HG03378 (cell line): Measurements from ENCODE around the gene C10orf71.

Experiments used
- ATAC-seq: cut with Tn5 transposase; IDR thresholded peaks from one replicate; pipeline ENCODE4 v1.9.1; 2021; ENCODE audit warnings: mild to moderate bottlenecking, moderate library complexity; ENCODE audit not compliant: unreplicated experiment

The C10orf71 gene

DNA sequence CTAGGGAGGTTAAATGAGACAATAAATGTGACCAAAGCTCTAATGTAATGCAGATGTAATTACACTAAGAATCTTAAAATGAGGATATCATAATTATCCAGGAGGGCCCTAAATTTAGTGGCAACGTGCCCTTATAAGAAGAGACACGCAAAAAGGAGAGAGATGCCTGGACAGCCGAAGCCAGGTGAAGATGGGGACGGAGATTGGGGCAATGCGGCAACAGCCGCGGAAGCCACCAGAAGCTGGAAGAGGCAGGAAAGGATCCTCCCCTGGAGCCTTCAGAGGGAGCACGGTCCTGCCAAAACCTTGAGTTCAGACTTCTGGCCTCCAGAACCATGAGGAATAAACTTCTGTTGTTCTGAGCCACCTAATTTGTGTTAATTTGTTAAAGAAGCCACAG is 25.3 kb upstream of the C10orf71 start:
- no peak for ATAC-seq

DNA sequence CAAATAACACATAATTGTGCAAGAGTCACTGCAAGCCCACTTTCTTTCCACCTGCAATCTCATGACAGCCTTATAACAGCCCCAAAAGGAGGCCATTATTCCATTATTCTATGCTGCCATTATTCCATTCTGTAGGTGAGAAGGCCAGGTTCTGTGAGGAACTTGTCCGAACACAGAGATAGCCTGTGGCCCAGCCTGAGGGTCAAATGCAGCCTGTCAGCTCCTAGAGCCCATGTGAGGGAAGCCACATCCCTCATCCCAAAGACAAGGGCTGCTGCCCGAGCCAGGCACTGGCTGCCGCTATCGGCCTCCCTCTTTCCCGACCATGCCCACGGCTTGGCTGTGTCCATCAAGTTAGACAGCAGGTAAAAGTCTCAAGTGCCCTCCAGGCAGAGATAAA is 24.1 kb upstream of the C10orf71 start:
- ATAC-seq, result no peak

GRCh38 chr10:49275896-49276295 is 23.1 kb upstream of the C10orf71 start:
- ATAC-seq, result no peak

DNA sequence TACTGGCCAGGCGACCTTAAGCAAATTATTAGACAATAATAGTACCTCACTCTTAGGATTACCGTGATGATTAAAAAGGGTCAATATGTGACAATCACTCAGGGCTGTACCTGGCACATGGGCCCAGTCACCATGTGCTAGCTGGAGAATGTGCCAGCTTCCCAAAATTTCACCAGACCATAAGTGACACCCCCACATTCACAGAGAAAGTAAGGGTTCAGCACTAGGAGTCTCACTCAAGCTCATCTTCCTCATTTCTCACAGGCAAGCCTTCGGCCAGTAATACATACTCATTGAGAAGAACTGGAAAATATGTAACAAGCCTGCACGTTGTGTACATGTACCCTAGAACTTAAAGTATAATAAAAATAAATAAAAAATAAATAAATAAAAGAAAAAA is 22.4 kb upstream of the C10orf71 start:
- no peak for ATAC-seq

GRCh38 chr10:49277973-49278372 is 21.0 kb upstream of the C10orf71 start:
- ATAC-seq, result no peak

- ATAC-seq, result no peak
Observed at GRCh38 chr10:49278497-49278981, 20.4 kb upstream of the C10orf71 start.

DNA sequence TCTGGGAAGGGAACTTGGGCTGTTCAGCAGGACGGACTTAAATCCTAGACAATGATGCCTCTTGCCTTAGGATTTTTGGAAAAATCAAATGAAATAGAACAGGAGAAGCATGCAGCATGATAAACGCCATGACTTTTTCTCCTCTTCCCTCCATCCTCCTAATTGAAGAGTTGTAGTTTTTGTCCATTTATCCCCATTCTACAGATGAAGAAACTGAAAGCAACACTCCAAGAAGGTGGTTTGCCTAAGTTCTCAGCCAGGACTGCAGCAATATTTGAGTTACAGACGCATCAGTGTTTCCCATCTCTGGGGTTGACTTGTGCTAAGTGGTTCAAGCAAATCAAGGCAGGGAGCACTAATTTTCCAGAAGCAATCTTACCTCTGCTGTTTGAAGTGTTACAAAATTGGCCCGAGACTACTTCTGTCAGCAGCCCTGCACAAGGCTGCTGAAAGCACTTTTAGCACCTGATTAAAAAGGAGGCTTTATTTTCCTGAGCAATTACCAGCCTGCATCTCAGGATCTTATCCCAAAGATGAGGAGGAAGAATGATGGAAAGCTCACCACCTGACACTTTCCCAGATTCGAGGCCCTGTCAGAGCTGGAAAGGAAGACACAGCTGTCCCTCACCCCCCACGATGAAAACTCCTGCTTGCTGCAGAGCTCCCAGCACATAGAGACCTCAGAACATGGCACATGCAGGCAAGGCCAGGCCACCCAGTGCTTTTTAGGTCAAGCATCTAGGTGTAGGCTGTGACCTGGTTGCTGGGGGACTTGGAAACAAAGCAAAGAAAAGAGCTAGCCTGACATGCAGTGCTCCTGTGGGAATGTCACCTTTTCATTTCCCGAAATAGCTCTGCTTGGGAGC is 19.7 kb upstream of the C10orf71 start:
- ATAC-seq, result no peak

- no peak for ATAC-seq
Observed at GRCh38 chr10:49280001-49280408, 19.0 kb upstream of the C10orf71 start.

DNA sequence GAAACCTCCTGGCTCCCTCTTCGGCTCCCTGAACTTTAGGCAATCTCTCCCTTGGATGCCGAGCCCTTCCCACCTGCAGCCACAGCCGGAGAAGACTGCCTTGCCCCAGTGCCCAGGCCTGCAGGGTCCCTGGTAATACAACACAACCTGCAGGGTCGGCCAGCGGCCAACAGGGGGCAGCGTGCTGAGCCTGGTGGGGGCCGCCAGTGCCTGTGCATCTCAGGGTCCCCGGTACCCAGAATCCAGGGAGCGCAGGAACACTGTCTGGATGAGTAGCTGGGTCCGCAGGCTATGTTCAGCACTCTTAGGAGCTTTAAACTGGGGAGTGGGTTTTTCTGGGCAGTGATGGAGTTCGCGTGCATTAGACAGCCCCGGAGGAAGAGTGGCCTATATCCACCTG is 17.5 kb upstream of the C10orf71 start:
- no peak for ATAC-seq

DNA sequence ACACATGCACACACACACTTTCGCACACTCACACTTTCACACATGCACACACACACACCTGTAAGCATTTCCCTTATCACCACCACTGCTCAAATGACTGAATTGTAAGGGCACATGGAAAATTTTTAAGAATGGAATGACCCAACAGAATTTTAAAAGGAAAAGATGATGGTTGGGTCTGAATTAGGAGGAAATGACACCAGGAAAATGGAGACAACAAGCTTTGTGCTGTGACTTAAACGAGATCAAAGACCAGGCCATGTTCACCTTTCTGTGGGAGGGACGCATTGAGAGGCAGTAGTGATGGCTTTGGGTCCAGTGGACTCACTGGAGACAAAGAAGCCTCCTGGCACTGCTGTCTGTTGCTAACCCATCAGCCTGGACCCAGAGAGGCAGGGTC is 16.7 kb upstream of the C10orf71 start:
- no peak for ATAC-seq

- ATAC-seq, result no peak
Observed at GRCh38 chr10:49282879-49283341, 16.1 kb upstream of the C10orf71 start.

DNA sequence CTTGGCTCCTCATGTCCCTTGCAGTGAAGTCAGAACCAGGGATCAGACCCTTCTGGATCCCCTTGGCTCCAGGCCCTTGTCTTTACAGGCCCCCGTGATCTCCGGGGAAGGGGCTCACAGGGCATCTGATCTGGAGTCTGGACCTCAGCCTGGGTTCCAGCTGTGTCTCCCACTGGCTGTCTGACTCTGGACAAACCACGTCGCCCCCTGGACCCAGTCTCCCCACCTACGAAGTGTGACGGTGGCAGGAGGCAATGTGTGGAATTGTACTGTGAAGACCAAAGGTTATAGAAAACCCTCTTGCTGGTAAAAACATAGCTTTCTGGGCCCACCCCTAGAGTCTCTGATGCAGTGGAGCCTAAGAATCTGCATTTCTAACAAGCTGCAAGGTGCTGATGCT is 15.5 kb upstream of the C10orf71 start:
- ATAC-seq, result no peak

DNA sequence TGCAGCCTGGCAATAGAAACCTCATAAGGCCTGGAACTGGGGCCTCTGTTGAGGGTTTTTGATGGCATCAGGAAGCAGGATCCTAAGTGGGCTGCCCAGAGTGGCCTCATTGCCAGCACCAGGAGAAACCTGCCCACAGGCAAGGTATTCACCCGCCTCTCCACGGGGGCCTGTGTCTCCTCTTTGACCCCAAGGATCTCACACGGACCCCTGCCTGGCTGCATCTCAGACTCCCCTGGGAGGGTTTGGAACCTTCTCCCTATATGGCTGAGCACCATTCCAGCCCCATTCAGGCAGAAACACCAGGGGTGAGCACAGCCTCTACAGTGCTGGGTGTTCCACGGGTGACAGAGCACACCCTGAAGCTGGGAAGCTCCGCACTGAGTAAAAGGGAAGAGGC is 14.6 kb upstream of the C10orf71 start:
- ATAC-seq, result no peak

DNA sequence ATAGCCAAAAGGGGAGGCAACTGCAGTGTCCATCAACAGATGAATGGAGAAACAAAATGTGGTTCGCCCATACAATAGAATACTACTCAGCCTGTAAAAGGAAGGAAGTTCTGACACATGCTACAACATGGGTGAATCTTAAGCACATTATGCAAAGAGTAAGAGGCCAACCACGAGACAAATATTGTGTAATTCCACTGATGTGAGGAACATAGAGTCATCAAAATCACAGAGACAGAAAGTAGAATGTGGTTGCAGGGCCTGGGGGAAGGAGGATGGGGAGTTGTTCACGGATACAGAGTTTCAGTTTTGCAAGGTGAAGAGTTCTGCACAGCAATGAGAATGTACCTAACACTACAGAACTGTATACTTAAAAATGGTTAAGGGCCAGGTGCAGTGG is 13.7 kb upstream of the C10orf71 start:
- no peak for ATAC-seq

DNA sequence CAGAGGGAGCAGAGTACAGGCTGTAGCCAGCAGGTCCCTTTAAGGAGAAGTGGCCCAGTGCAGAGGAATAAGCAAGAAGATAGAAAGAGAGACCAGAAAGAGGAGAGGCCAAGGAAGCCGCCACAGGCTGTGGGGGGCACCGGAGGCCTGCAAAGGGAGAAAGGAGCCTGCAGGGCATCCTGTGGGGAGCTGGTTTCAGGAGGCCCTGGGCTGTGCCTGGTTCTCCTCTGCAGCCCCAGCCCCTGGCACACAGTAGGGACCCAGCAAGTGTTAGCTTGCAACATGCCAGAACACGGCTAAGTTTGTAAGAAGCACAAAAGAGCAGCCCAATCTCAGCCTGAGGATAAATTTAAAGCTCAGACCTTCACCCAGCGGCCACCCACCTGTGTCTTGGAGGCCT is 12.3 kb upstream of the C10orf71 start:
- ATAC-seq, result no peak

DNA sequence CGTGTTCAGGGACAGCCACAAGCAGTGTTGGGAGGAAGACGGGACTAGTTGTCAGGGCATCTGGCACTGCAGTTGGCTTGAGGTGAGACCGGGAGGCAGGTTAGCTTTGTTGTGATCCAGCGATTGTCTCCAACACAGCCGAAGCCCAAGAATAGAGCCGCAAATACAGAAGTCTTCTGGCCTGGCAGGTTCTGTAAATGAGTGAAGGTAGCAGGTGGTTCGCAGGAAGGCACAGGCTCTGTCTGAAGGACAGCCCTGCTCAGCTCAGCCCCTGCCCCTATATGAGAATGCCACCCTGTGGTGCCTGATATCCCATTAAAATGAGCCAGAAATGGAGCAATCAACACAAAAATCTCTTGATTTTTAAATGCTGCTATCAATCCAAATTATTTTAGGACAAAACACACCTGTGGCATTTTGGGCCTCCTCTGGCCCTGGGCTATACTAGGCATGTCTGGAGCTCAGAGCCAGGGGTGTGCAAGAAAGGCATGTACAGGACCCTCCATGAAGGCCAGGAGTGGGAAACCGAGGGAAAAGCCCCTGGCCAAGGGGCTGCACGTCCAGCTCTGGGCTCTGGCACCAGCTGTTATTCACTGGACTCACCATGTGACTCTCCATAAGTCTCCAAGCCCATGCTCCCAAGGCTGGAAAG is 11.2 kb upstream of the C10orf71 start:
- ATAC-seq, result no peak

- ATAC-seq, result no peak
Observed at GRCh38 chr10:49288341-49289065, 10.5 kb upstream of the C10orf71 start.

DNA sequence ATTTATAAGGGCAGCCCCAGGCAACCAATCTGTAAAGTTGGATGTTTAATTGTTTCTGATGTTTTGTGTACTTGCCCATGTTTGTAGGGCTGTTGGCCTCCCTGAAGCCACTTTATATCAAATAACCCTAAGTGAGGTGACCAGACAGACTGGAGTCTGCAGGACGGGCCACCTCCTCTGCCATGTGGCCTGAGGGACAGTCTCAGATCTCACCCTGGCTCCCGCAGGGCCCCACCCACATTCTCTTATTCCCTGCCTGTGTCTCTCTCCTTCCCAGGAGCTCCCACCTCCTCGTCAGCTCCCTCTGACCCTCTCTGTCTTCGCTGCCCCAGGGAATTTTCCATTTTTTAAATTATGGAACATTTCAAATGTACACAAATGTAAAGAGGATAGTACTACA is 9.5 kb upstream of the C10orf71 start:
- no peak for ATAC-seq

DNA sequence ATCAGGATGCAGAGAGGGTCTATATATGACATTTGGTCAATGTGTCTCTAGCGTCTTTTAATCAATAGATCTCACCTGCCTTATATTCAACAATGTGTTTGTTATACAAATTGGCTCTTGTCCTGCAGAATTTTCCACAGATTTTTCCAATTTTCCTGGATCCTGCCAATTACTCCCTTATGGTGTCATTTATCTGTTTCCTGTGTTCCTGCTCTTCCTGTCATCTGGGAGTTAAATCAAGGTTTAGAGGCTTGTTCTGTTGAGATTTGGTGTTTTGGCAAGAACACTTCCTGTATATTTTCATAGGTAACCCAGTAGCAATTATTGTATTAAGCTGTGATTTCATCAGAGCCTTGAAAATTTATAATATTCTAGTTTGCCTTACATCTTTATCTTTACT is 8.8 kb upstream of the C10orf71 start:
- ATAC-seq, result no peak

DNA sequence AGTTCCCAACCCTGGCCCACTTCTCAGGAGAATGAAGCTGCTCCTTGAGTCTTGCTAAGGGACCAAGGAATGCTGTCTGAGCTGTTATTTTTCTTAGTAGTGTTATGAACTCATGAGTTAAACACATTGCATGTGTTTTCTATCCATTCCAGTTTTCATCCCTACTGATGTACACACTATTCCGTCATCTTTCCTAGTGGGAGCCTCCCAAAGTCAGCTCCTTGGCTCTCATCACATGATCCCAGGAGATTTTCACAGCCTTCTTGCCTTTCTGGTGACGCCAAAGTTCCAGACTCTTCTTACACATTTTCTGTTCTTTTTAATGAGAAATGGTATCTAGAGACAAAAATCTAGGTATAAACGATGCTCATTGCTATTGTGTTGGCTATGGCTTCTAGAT is 8.4 kb upstream of the C10orf71 start:
- no peak for ATAC-seq

GRCh38 chr10:49292565-49293207 is 6.3 kb upstream of the C10orf71 start:
- ATAC-seq, result no peak
